GM21447 (cell line): Measurements from ENCODE around the gene WDR17.

Source experiments
- ATAC-seq: cut with Tn5 transposase; IDR thresholded peaks from one replicate; pipeline ENCODE4 v1.9.1; 2021; ENCODE audit not compliant: unreplicated experiment

Gene WDR17

GRCh38 chr4:176084769-176085168 lies 19.1 kb downstream of the WDR17 start:
- no peak for ATAC-seq

GRCh38 chr4:176090115-176090514 lies 24.5 kb downstream of the WDR17 start:
- no peak for ATAC-seq

- ATAC-seq = no peak
Measured at GRCh38 chr4:176099314-176099713, 33.7 kb downstream of the WDR17 start.

- no peak for ATAC-seq
Measured at GRCh38 chr4:176102414-176103063, 36.9 kb downstream of the WDR17 start.

GRCh38 chr4:176107695-176108094 lies 42.1 kb downstream of the WDR17 start:
- no peak for ATAC-seq

GRCh38 chr4:176123710-176124407 lies 58.2 kb downstream of the WDR17 start:
- peak; percentile 100 for ATAC-seq

GRCh38 chr4:176125063-176125462 lies 59.4 kb downstream of the WDR17 start:
- no peak for ATAC-seq

GRCh38 chr4:176134670-176135069 lies 69.0 kb downstream of the WDR17 start:
- ATAC-seq = no peak

GRCh38 chr4:176137631-176138030 lies 72.0 kb downstream of the WDR17 start:
- ATAC-seq = no peak

GRCh38 chr4:176139518-176139917 lies 73.9 kb downstream of the WDR17 start:
- ATAC-seq = no peak

- ATAC-seq = no peak
Measured at GRCh38 chr4:176142253-176142652, 76.6 kb downstream of the WDR17 start.

- ATAC-seq = no peak
Measured at GRCh38 chr4:176149680-176150355, 84.2 kb downstream of the WDR17 start.

- peak; percentile 69 for ATAC-seq
Measured at GRCh38 chr4:176150356-176150682, 84.7 kb downstream of the WDR17 start.

GRCh38 chr4:176150704-176151103 lies 85.1 kb downstream of the WDR17 start:
- no peak for ATAC-seq

GRCh38 chr4:176153124-176153523 lies 87.5 kb downstream of the WDR17 start:
- no peak for ATAC-seq

GRCh38 chr4:176156656-176157055 lies 91.0 kb downstream of the WDR17 start:
- ATAC-seq = no peak

- no peak for ATAC-seq
Measured at GRCh38 chr4:176163041-176163440, 97.4 kb downstream of the WDR17 start.

- ATAC-seq = no peak
Measured at GRCh38 chr4:176185051-176185450, 119.4 kb downstream of the WDR17 start.

GRCh38 chr4:176186067-176186466 lies 120.4 kb downstream of the WDR17 start:
- no peak for ATAC-seq

GRCh38 chr4:176186671-176187395 lies 121.2 kb downstream of the WDR17 start:
- no peak for ATAC-seq

- ATAC-seq = no peak
Measured at GRCh38 chr4:176187624-176188023, 122.0 kb downstream of the WDR17 start.

GRCh38 chr4:176188654-176189053 lies 123.0 kb downstream of the WDR17 start:
- no peak for ATAC-seq
